Liver (tissue), 9 donors: ENCODE measurements around the gene DMWD. TPM values are rescaled to one million over a fixed set of nuclear protein-coding genes. Genes with fewer than 3 reads are reported as not detected.

Experiments
- DNase-seq: peaks from one replicate; pipeline ENCODE4 v3.0.0-alpha.2; 2017; ENCODE audit warnings: low spot score
- H3K27ac ChIP-seq, 2 donors: one replicate each; pipeline ENCODE4 v1.7.0; 2013; ENCODE audit warnings: inconsistent platforms in 2 of 2, low read length in 2 of 2, control low read depth in 1 of 2, low read depth in 1 of 2, mild to moderate bottlenecking in 1 of 2
- H3K27me3 ChIP-seq, 4 donors: one replicate each; pipeline versions ENCODE4 v1.6.1 to v1.7.0; 2013; ENCODE audit warnings: low read length in 3 of 4, inconsistent platforms in 1 of 4, mild to moderate bottlenecking in 1 of 4, moderate library complexity in 1 of 4; ENCODE audit not compliant: control insufficient read depth in 4 of 4, insufficient read depth in 4 of 4
- H3K36me3 ChIP-seq, 4 donors: one replicate each; pipeline versions ENCODE4 v1.6.1 to v1.7.0; 2013; ENCODE audit warnings: low read length in 3 of 4, mild to moderate bottlenecking in 3 of 4, low read depth in 1 of 4, moderate library complexity in 1 of 4; ENCODE audit not compliant: control insufficient read depth in 4 of 4, insufficient read depth in 3 of 4
- H3K4me1 ChIP-seq, 4 donors: one replicate each; pipeline versions ENCODE4 v1.6.1 to v1.7.0; 2013; ENCODE audit warnings: low read length in 3 of 4, mild to moderate bottlenecking in 3 of 4, moderate library complexity in 1 of 4; ENCODE audit not compliant: control insufficient read depth in 4 of 4, insufficient read depth in 4 of 4
- H3K4me3 ChIP-seq, 3 donors: one replicate each; pipeline versions ENCODE4 v1.6.1 to v1.7.0; 2013; ENCODE audit warnings: low read length in 3 of 3, control low read depth in 1 of 3, low read depth in 1 of 3, mild to moderate bottlenecking in 1 of 3
- H3K9ac ChIP-seq, 2 donors: one replicate each; pipeline ENCODE4 v1.7.0; 2013; ENCODE audit warnings: low read length in 2 of 2, mild to moderate bottlenecking in 2 of 2, moderate library complexity in 2 of 2, control low read depth in 1 of 2, low read depth in 1 of 2
- H3K9me3 ChIP-seq, 4 donors: one replicate each; pipeline versions ENCODE4 v1.6.1 to v1.7.0; 2013; ENCODE audit warnings: low read length in 3 of 4; ENCODE audit not compliant: control insufficient read depth in 4 of 4
- CTCF ChIP-seq: fragments of 150-350 bp; IDR thresholded peaks from 2 replicates; pipeline ENCODE4 v1.5.1; 2017; ENCODE audit warnings: improper control_type of control experiment, low read depth, low read length; ENCODE audit not compliant: missing input control
- EGR1 ChIP-seq, 2 donors: IDR thresholded peaks; 2 replicates each; pipeline ENCODE4 v1.6.1; 2016 to 2018; ENCODE audit warnings: antibody characterized with exemption in 2 of 2, low read depth in 2 of 2
- FOXA1 ChIP-seq: IDR thresholded peaks from 2 replicates; pipeline ENCODE4 v1.6.1; 2016; ENCODE audit warnings: antibody characterized with exemption
- FOXA2 ChIP-seq: IDR thresholded peaks from 2 replicates; pipeline ENCODE4 v1.6.1; 2016; ENCODE audit warnings: antibody characterized with exemption
- GABPA ChIP-seq, 2 donors: IDR thresholded peaks in 1 of 2; conservative IDR thresholded peaks in 1 of 2; 2 replicates each; pipeline ENCODE4 v1.6.1; 2016; ENCODE audit warnings: antibody characterized with exemption in 2 of 2, mild to moderate bottlenecking in 1 of 2, moderate library complexity in 1 of 2
- HNF4A ChIP-seq, 2 donors: conservative IDR thresholded peaks; 2 replicates each; pipeline ENCODE4 v1.6.1; 2016; ENCODE audit warnings: antibody characterized with exemption in 2 of 2, mild to moderate bottlenecking in 2 of 2
- JUND ChIP-seq, 2 donors: IDR thresholded peaks; 2 replicates each; pipeline ENCODE4 v1.6.1; 2016; ENCODE audit warnings: antibody characterized with exemption in 2 of 2
- NR2F2 ChIP-seq: IDR thresholded peaks from 2 replicates; pipeline ENCODE4 v1.6.1; 2016; ENCODE audit warnings: antibody characterized with exemption
- RAD21 ChIP-seq, 2 donors: IDR thresholded peaks; 2 replicates each; pipeline ENCODE4 v1.6.1; 2016; ENCODE audit warnings: antibody characterized with exemption in 2 of 2, mild to moderate bottlenecking in 2 of 2
- REST ChIP-seq: IDR thresholded peaks from 2 replicates; pipeline ENCODE4 v1.6.1; 2016; ENCODE audit warnings: antibody characterized with exemption, mild to moderate bottlenecking
- RXRA ChIP-seq, 2 donors: IDR thresholded peaks; 2 replicates each; pipeline ENCODE4 v1.6.1; 2017 to 2018; ENCODE audit warnings: antibody characterized with exemption in 2 of 2, mild to moderate bottlenecking in 1 of 2
- SP1 ChIP-seq: IDR thresholded peaks from 2 replicates; pipeline ENCODE4 v1.6.1; 2018; ENCODE audit warnings: antibody characterized with exemption, mild to moderate bottlenecking
- TAF1 ChIP-seq: conservative IDR thresholded peaks from 2 replicates; pipeline ENCODE4 v1.6.1; 2016; ENCODE audit warnings: antibody characterized with exemption, mild to moderate bottlenecking
- YY1 ChIP-seq: IDR thresholded peaks from 2 replicates; pipeline ENCODE4 v1.6.1; 2016; ENCODE audit warnings: antibody characterized with exemption, mild to moderate bottlenecking
- ZBTB33 ChIP-seq: IDR thresholded peaks from 2 replicates; pipeline ENCODE4 v1.6.1; 2016; ENCODE audit warnings: antibody characterized with exemption
- WGBS: extraction: QIAGEN DNeasy Blood & Tissue Kit; methylation state at CpG from one replicate; pipeline ENCODE4 v1.1.7; 2013; 5-methylcytosine and 5-hydroxymethylcytosine counted together
- polyA plus RNA-seq, 2 donors: library from polyadenylated mRNA; stranded (reverse) in 1 of 2; unstranded in 1 of 2; fragments of 200-250 nt in 1 of 2; fragments of >200 nt in 1 of 2; fragmentation: Nextera tagmentation in 1 of 2; extraction: Ambion mirVana in 1 of 2; gene quantifications; one replicate each; pipeline versions ENCODE4 v1.2.1 to v1.2.3, GENCODE V29; 2013 to 2015
- total RNA-seq, 2 donors: library from RNA; depleted of rRNA; stranded (reverse); fragments of >200 nt; gene quantifications; one replicate each; pipeline ENCODE4 v1.2.3, GENCODE V29; 2014
- TF ChIP-seq, protein P1 (sequence below): IDR thresholded peaks from 2 replicates; pipeline ENCODE4 v1.6.1; 2016; ENCODE audit warnings: antibody characterized with exemption
- donor health status: healthy.
- donor health status: healthy.
- donor health status: healthy.
- donor health status: healthy.
- donor health status: healthy.

The DMWD gene
- total and polyA plus RNA-seq, 4 donors, result 3.7 to 14.6 (median 8.9) TPM

DNA sequence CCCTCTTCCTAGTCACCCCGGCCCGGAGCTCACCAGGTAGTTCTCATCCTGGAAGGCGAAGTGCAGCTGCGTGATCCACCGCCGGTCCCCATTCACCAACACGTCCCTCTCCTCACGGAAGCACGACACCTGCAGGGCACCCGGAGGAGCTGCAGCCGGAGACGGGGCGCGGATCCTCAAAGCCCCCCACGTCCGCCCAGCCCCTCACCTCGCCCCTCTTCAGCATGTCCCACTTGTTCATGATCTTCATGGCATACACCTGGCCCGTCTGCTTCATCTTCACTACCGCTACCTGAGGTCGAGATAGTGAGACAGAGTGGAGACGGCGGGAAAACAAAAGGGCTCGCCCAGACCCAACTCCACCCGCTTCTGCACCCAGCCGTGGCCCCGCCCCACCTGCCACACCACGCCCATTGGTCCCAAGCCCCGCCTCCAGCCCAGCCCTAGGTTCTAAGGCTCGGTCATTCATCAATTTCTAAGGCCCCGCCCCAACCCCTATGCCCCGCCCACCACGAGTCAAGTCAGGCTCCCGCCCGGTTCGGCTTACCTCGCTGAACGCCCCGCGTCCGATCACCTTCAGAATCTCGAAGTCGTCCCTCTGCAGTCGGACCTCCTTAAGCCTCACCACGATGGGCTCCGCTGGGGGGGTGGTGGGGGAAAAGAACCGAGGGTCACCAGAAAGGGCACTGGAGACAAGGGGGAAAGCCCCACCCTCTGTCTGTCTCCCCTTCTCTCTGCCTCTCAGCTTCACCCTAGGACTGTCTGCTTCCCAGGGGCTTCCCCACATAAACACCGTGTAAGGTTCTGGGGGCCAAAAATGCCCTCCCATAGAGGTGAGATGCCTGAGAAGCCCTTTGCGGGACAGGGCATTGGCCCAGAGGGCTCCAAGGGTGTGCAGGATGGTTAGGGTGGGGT, 13.2 kb downstream of the DMWD start (continued):
- TF ChIP-seq, protein P1, sequence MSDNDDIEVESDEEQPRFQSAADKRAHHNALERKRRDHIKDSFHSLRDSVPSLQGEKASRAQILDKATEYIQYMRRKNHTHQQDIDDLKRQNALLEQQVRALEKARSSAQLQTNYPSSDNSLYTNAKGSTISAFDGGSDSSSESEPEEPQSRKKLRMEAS, result no peak

GRCh38 chr19:45778010-45778661, 14.5 kb downstream of the DMWD start:
- WGBS, result 96% methylated on average over 28 of the region's 28 CpGs
- Histone ChIP-seq H3K36me3 (no peaks in the 10 kb centered on the region), H3K4me3 (no peak overlapping the region), H3K27me3 (no peaks in the 10 kb centered on the region), H3K9me3 (no peaks in the 10 kb centered on the region), H3K4me1 (peaks cover 3 to 28% (median 10%) of the 10 kb centered on the region in 4 donors), H3K9ac (no peak overlapping the region), H3K27ac (no peak overlapping the region)
- TF ChIP-seq ZBTB33 (no peak), JUND (IDR thresholded peaks at IDR 0.05) (no peak), RAD21 (IDR thresholded peaks at IDR 0.05) (no peak), YY1 (no peak), RXRA (IDR thresholded peaks at IDR 0.05) (no peak), GABPA (IDR thresholded peaks at IDR 0.05 in 1 of 2, conservative IDR thresholded peaks at IDR 0.05 in 1 of 2) (no peak), REST (no peak), CTCF (no peak), TAF1 (no peak), SP1 (no peak), FOXA1 (no peak), HNF4A (conservative IDR thresholded peaks at IDR 0.05) (no peak), FOXA2 (no peak), NR2F2 (no peak), EGR1 (IDR thresholded peaks at IDR 0.05; ENCODE audit: low read depth in 2 of 2) (no peak)
- TF ChIP-seq, protein P1, result no peak
- no peak for DNase-seq
